DOHH2 (cell line): ENCODE results near the gene BACE2.

Experiments
- H3F3A ChIP-seq: fragments of 200-600 bp; sonication (generic), shearing (Covaris generic); 2 replicates; pipeline ENCODE4 v1.6.0; 2016; ENCODE audit warnings: antibody characterized with exemption, mild to moderate bottlenecking; ENCODE audit not compliant: control insufficient read depth, insufficient read depth
- H3K27ac ChIP-seq: fragments of 200-600 bp; sonication (generic); 2 replicates; pipeline ENCODE4 v1.5.1; 2014; ENCODE audit warnings: low read depth, mild to moderate bottlenecking, low read length, moderate library complexity
- H3K27me3 ChIP-seq: fragments of 200-600 bp; sonication (generic); 2 replicates; pipeline ENCODE4 v1.6.1; 2014; ENCODE audit warnings: mild to moderate bottlenecking, low read length, mixed read lengths; ENCODE audit not compliant: control insufficient read depth
- H3K36me3 ChIP-seq: fragments of 200-600 bp; sonication (generic); 2 replicates; pipeline ENCODE4 v1.6.1; 2014; ENCODE audit warnings: mild to moderate bottlenecking, low read length, moderate library complexity, mixed read lengths; ENCODE audit not compliant: control insufficient read depth
- H3K4me1 ChIP-seq: fragments of 200-600 bp; sonication (generic); 2 replicates; pipeline ENCODE4 v1.6.1; 2014; ENCODE audit warnings: mild to moderate bottlenecking, low read length, mixed read lengths; ENCODE audit not compliant: control insufficient read depth
- H3K4me2 ChIP-seq: fragments of 200-600 bp; sonication (generic); 2 replicates; pipeline ENCODE4 v1.6.0; 2014; ENCODE audit warnings: mild to moderate bottlenecking, low read length, moderate library complexity
- H3K4me3 ChIP-seq: fragments of 200-600 bp; sonication (generic); 2 replicates; pipeline ENCODE4 v1.5.1; 2014; ENCODE audit warnings: mild to moderate bottlenecking, low read length, mixed read lengths
- H3K79me2 ChIP-seq: fragments of 200-600 bp; sonication (generic); 2 replicates; pipeline ENCODE4 v1.6.1; 2014; ENCODE audit warnings: mild to moderate bottlenecking, low read length, mixed read lengths; ENCODE audit not compliant: control insufficient read depth
- H3K9me2 ChIP-seq: fragments of 200-600 bp; sonication (generic); replicated peaks from 2 replicates; pipeline ENCODE4 v1.6.1; 2014; ENCODE audit warnings: mild to moderate bottlenecking, low read length, mixed read lengths; ENCODE audit not compliant: control insufficient read depth
- H3K9me3 ChIP-seq: fragments of 200-600 bp; sonication (generic); 2 replicates; pipeline ENCODE4 v1.6.1; 2014; ENCODE audit warnings: antibody characterized with exemption, low read length, mixed read lengths; ENCODE audit not compliant: control insufficient read depth, insufficient read depth
- H4K20me1 ChIP-seq: fragments of 200-600 bp; sonication (generic); 2 replicates; pipeline ENCODE4 v1.6.0; 2014; ENCODE audit warnings: low read depth, mild to moderate bottlenecking, antibody characterized with exemption, low read length, moderate library complexity; ENCODE audit not compliant: control insufficient read depth, insufficient read depth
- CTCF ChIP-seq: fragments of 200-600 bp; sonication (generic); IDR thresholded peaks from one replicate; pipeline ENCODE4 v1.5.1; 2014; ENCODE audit warnings: antibody characterized with exemption, mild to moderate bottlenecking, low read depth, low read length; ENCODE audit not compliant: poor library complexity, severe bottlenecking
- EZH2phosphoT487 ChIP-seq: fragments of 200-600 bp; sonication (generic); IDR thresholded peaks from 2 replicates; pipeline ENCODE4 v1.6.1; 2017; ENCODE audit warnings: borderline replicate concordance, mild to moderate bottlenecking, antibody characterized with exemption, low read length, moderate library complexity, mixed read lengths

The BACE2 gene

GRCh38 chr21:41315726-41316125 lies 147.8 kb downstream of the BACE2 start:
- Histone ChIP-seq H3K4me3 (no peak overlapping the region), H3K27me3 (no peaks in the 10 kb centered on the region), H3K79me2 (no peaks in the 10 kb centered on the region), H3K36me3 (no peaks in the 10 kb centered on the region), H3K4me2 (no peak overlapping the region), H3F3A (no peaks in the 10 kb centered on the region), H3K4me1 (peaks cover 1% of the 10 kb centered on the region), H3K9me3 (no peaks in the 10 kb centered on the region), H4K20me1 (no peaks in the 10 kb centered on the region), H3K9me2 (no peaks in the 10 kb centered on the region), H3K27ac (no peak overlapping the region)
- TF ChIP-seq CTCF = no peak
- no peak for TF ChIP-seq EZH2phosphoT487

- H3K36me3 ChIP-seq = no peaks in the 10 kb centered on the region
- H3K4me2 ChIP-seq = no peak within 1 kb of the TSS
- no peak within 1 kb of the TSS for H3K27ac ChIP-seq
- H3K4me1 ChIP-seq = peaks cover 8% of the 10 kb centered on the region
- H3K79me2 ChIP-seq = no peaks in the 10 kb centered on the region
- H3K27me3 ChIP-seq = no peaks in the 10 kb centered on the region
- no peaks in the 10 kb centered on the region for H4K20me1 ChIP-seq
- H3K4me3 ChIP-seq = no peak within 1 kb of the TSS
- no peaks in the 10 kb centered on the region for H3F3A ChIP-seq
- H3K9me2 ChIP-seq = no peaks in the 10 kb centered on the region
- TF ChIP-seq EZH2phosphoT487 (no peak), CTCF (no peak)
- no peaks in the 10 kb centered on the region for H3K9me3 ChIP-seq
Observed at GRCh38 chr21:41316200-41317062, 148.5 kb downstream of the BACE2 start, which contains the start of gene FAM3B. TSS of gene FAM3B (plus strand) at chr21:41316801. CDS start at chr21:41316880, 79 bp downstream.

DNA sequence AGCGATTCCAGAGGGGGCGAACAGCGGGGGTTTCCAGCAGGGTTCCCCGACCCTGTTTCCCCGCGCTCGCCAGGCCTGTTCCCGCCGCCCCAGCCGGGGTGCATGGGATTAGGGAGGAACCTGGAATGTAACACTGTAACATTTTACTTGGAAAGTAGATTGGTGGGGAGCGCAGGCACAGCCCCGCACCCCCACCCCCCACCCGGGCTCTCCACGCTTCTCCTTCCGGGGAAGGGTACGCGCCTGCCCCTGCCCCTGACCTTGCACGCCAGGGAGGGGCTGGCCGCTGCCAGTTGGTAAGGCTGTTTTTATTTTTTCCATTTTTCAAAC lies 149.1 kb downstream of the BACE2 start:
- peaks cover 14% of the 10 kb centered on the region for H3K4me1 ChIP-seq
- no peak for TF ChIP-seq CTCF
- no peak for TF ChIP-seq EZH2phosphoT487
- no peaks in the 10 kb centered on the region for H3K9me3 ChIP-seq
- no peak overlapping the region for H3K27ac ChIP-seq
- no peak overlapping the region for H3K4me2 ChIP-seq
- H3F3A ChIP-seq = no peaks in the 10 kb centered on the region
- no peaks in the 10 kb centered on the region for H3K79me2 ChIP-seq
- no peaks in the 10 kb centered on the region for H3K36me3 ChIP-seq
- H3K27me3 ChIP-seq = no peaks in the 10 kb centered on the region
- no peaks in the 10 kb centered on the region for H3K9me2 ChIP-seq
- H3K4me3 ChIP-seq = no peak overlapping the region
- no peaks in the 10 kb centered on the region for H4K20me1 ChIP-seq
